Endothelial cell of umbilical vein (primary cell): ENCODE results near the gene PARD3B. TPM values are rescaled to one million over a fixed set of nuclear protein-coding genes. Genes with fewer than 3 reads are reported as not detected.

Experiments used
- BruUV-seq: library from RNA; stranded (reverse); fragments of 400-500 nt; replicated peaks from 2 replicates; lab custom pipeline; 2021; lab: Mats Ljungman, UMichigan
- CTCF ChIA-PET: fragments of 300-600, 350-600 bp; sonication (Branson Sonifier 250); formaldehyde crosslinking; loops from one replicate; lab custom pipeline; 2021; ENCODE audit warnings: antibody characterized with exemption, inconsistent platforms; lab: Charles Lee
- POLR2A ChIA-PET: fragments of 300-600, 350-600 bp; sonication (Branson Sonifier 250); formaldehyde crosslinking; loops from one replicate; lab custom pipeline; 2021; ENCODE audit warnings: antibody characterized with exemption, inconsistent platforms; lab: Charles Lee
- DNase-seq: peaks from one replicate; pipeline ENCODE4 v3.0.0-alpha.2; 2011; ENCODE audit warnings: low read depth, low spot score
- FAIRE-seq: peaks from 2 replicates; lab custom pipeline; 2011; peaks lifted over from hg19 to GRCh38; lab: Jason Lieb, UNC
- H2AFZ ChIP-seq: 2 replicates; pipeline ENCODE4 v1.6.0; 2012; ENCODE audit warnings: low read depth, low read length, control low read depth, inconsistent platforms
- H3K27ac ChIP-seq: 2 replicates; pipeline ENCODE4 v1.5.1; 2011; ENCODE audit warnings: low read depth, mild to moderate bottlenecking, control low read depth, low read length, moderate library complexity; ENCODE audit not compliant: insufficient read depth
- H3K27me3 ChIP-seq, 2 experiments: 2 replicates each; pipeline versions ENCODE4 v1.6.0 to v1.6.1; 2011; ENCODE audit warnings: low read length in 2 of 2, mixed read lengths in 1 of 2; ENCODE audit not compliant: control insufficient read depth in 2 of 2, insufficient read depth in 2 of 2
- H3K36me3 ChIP-seq, 2 experiments: 2 replicates in 1 of 2; 3 replicates in 1 of 2; pipeline ENCODE4 v1.5.1; 2011; ENCODE audit warnings: low read length in 2 of 2, mild to moderate bottlenecking in 1 of 2, moderate library complexity in 1 of 2; ENCODE audit not compliant: control insufficient read depth in 2 of 2, insufficient read depth in 2 of 2; ENCODE audit errors: extremely low read depth in 1 of 2
- H3K4me1 ChIP-seq: 3 replicates; pipeline ENCODE4 v1.5.1; 2011; ENCODE audit warnings: mild to moderate bottlenecking, low read length; ENCODE audit not compliant: control insufficient read depth, insufficient read depth; ENCODE audit errors: extremely low read depth
- H3K4me2 ChIP-seq: 2 replicates; pipeline ENCODE4 v1.6.1; 2011; ENCODE audit warnings: low read length, control low read depth, mixed read lengths; ENCODE audit not compliant: insufficient read depth
- H3K4me3 ChIP-seq, 3 experiments: fragments of 200-600 bp in 1 of 3; sonication (generic), shearing (Covaris generic) in 1 of 3; replicated peaks in 1 of 3; 2 replicates each; pipeline ENCODE4 v1.5.1; 2011 to 2016; ENCODE audit warnings: control low read depth in 3 of 3, low read length in 3 of 3, mild to moderate bottlenecking in 2 of 3, inconsistent platforms in 1 of 3, low read depth in 1 of 3, moderate library complexity in 1 of 3; ENCODE audit not compliant: insufficient read depth in 1 of 3
- H3K79me2 ChIP-seq: 2 replicates; pipeline ENCODE4 v1.6.0; 2012; ENCODE audit warnings: low read length, inconsistent platforms; ENCODE audit not compliant: control insufficient read depth, insufficient read depth
- H3K9ac ChIP-seq: replicated peaks from 2 replicates; pipeline ENCODE3; 2011; ENCODE audit warnings: low read length, control low read depth; ENCODE audit not compliant: insufficient read depth; ENCODE audit errors: extremely low read depth
- H3K9me1 ChIP-seq: replicated peaks from 3 replicates; pipeline ENCODE4 v1.6.0; 2011; ENCODE audit warnings: mild to moderate bottlenecking, low read length; ENCODE audit not compliant: control insufficient read depth, insufficient read depth; ENCODE audit errors: extremely low read depth
- H3K9me3 ChIP-seq: replicated peaks from 2 replicates; pipeline ENCODE4 v1.5.1; 2012; ENCODE audit warnings: low read length, inconsistent platforms; ENCODE audit not compliant: control insufficient read depth, insufficient read depth
- H4K20me1 ChIP-seq: replicated peaks from 2 replicates; pipeline ENCODE3; 2011; ENCODE audit warnings: mild to moderate bottlenecking, low read length; ENCODE audit not compliant: control insufficient read depth, insufficient read depth; ENCODE audit errors: extremely low read depth
- CTCF ChIP-seq, 2 donors: IDR thresholded peaks; 1 replicate in 1 of 2; 2 replicates in 1 of 2; pipeline ENCODE4 v1.5.1; 2011; ENCODE audit warnings: low read length in 2 of 2, mild to moderate bottlenecking in 2 of 2, moderate library complexity in 2 of 2, control low read depth in 1 of 2, inconsistent platforms in 1 of 2, low read depth in 1 of 2; ENCODE audit not compliant: insufficient read depth in 1 of 2; ENCODE audit errors: extremely low read depth in 1 of 2
- EZH2 ChIP-seq: IDR thresholded peaks from 2 replicates; pipeline ENCODE4 v1.6.1; 2012; ENCODE audit warnings: borderline replicate concordance, low read depth, mild to moderate bottlenecking, moderate library complexity, low read length, inconsistent platforms; ENCODE audit not compliant: severe bottlenecking
- FOS ChIP-seq: IDR thresholded peaks from 2 replicates; pipeline ENCODE4 v1.6.1; 2011; ENCODE audit warnings: mild to moderate bottlenecking, low read length, moderate library complexity, borderline replicate concordance; ENCODE audit not compliant: insufficient read depth
- GATA2 ChIP-seq: IDR thresholded peaks from 2 replicates; pipeline ENCODE4 v1.7.0; 2011; ENCODE audit warnings: low read depth, mild to moderate bottlenecking, moderate library complexity, mixed read lengths, low read length; ENCODE audit not compliant: insufficient read length, insufficient read depth
- JUN ChIP-seq: IDR thresholded peaks from 2 replicates; pipeline ENCODE4 v1.6.1; 2011; ENCODE audit warnings: borderline replicate concordance, low read depth; ENCODE audit not compliant: insufficient read length, insufficient read depth
- MAX ChIP-seq: IDR thresholded peaks from 2 replicates; pipeline ENCODE4 v1.6.1; 2011; ENCODE audit not compliant: insufficient read depth, insufficient read length
- MYC ChIP-seq: IDR thresholded peaks from one replicate; pipeline ENCODE4 v1.6.1; 2011; ENCODE audit warnings: mild to moderate bottlenecking, low read depth, low read length
- POLR2A ChIP-seq: IDR thresholded peaks from 2 replicates; pipeline ENCODE4 v1.6.1; 2012; ENCODE audit warnings: low read depth, mild to moderate bottlenecking, control low read depth, low read length
- POLR2AphosphoS5 ChIP-seq: IDR thresholded peaks from 2 replicates; pipeline ENCODE4 v1.6.1; 2012; ENCODE audit warnings: low read depth, mild to moderate bottlenecking, control low read depth, low read length, moderate library complexity; ENCODE audit not compliant: insufficient read depth
- dilution Hi-C: fragments of 300-500 bp; cut with MboI; formaldehyde crosslinking; loops from one replicate; pipeline ENCODE4 v1.15.0; 2019; ENCODE audit warnings: low sequenced_read_pairs; ENCODE audit not compliant: extremely low pct_ligation_motif_present
- intact Hi-C: fragments of 100-400 bp; cut with micrococcal nuclease; formaldehyde crosslinking; loops from one replicate; pipeline ENCODE4 v1.10.0; 2022
- polyA plus RNA-seq, 4 experiments: library from polyadenylated mRNA; depleted of rRNA in 3 of 4; stranded (reverse) in 3 of 4; unstranded in 1 of 4; fragments of >200 nt; gene quantifications; 2 replicates each; pipeline versions ENCODE4 v1.2.1 to v1.2.3, GENCODE V29; 2011 to 2012; ENCODE audit warnings: missing spikeins in 1 of 4
- total RNA-seq: library from RNA; stranded (reverse); gene quantifications from 2 replicates; pipeline ENCODE4 v1.2.3, GENCODE V29; 2021

PARD3B gene
- total and polyA plus RNA-seq, 2 donors (not counting 3 experiments of a cell fraction or from before 2014, with no cell fraction given): 2.2 to 30.9 TPM

DNA sequence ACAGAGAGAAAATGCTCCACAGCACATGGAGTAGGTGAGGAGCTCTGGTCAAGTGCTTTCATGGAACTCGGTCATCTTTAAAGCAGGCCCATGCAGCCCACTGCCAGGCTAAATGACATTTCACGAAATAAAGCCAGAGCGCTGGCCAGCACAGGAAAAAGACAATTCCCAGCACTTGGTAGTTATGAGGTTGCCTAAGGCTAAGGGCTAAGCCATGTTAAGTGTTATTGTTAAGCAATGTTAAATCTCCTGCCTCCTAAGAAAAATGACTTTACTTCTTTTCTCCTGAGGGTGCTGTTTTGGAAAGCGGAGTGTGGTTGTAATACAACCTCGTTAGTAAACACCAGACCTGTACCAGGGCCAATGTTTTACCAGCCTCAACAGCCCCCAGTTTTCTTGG lies 1011.1 kb downstream of the PARD3B start:
- intact Hi-C loops: no loop called here
- no peaks in the 10 kb centered on the region for H3K27me3 ChIP-seq
- no peaks in the 10 kb centered on the region for H3K36me3 ChIP-seq
- CTCF ChIA-PET: no interaction called here
- H3K9me1 ChIP-seq: no peaks in the 10 kb centered on the region
- BruUV-seq: no TSS peak
- FAIRE-seq: no peak
- no peak overlapping the region for H2AFZ ChIP-seq
- no peak for TF ChIP-seq MYC
- TF ChIP-seq JUN: no peak
- TF ChIP-seq MAX: no peak
- no peak for TF ChIP-seq FOS
- no peak for TF ChIP-seq CTCF (IDR thresholded peaks at IDR 0.05; ENCODE audit: extremely low read depth in 1 of 2, insufficient read depth in 1 of 2, low read depth in 1 of 2, low read length in 2 of 2)
- TF ChIP-seq GATA2: no peak
- TF ChIP-seq POLR2A: no peak
- TF ChIP-seq EZH2: no peak
- TF ChIP-seq POLR2AphosphoS5: no peak
- H3K4me2 ChIP-seq: no peak overlapping the region
- H4K20me1 ChIP-seq: no peaks in the 10 kb centered on the region
- no peak overlapping the region for H3K4me3 ChIP-seq
- H3K4me1 ChIP-seq: no peaks in the 10 kb centered on the region
- dilution Hi-C loops: no loop called here
- no peaks in the 10 kb centered on the region for H3K79me2 ChIP-seq
- no peak overlapping the region for H3K27ac ChIP-seq
- POLR2A ChIA-PET: no interaction called here
- no peak for DNase-seq
- H3K9ac ChIP-seq: no peak overlapping the region
- H3K9me3 ChIP-seq: no peaks in the 10 kb centered on the region
